Body of pancreas (tissue), 4 donors: Measurements from ENCODE around the gene EFNB1. TPM values are rescaled to one million over a fixed set of nuclear protein-coding genes. Genes with fewer than 3 reads are reported as not detected.

Experiments used
- ATAC-seq: fragments of 150-250 bp; one replicate; pipeline ENCODE4 v1.9.1; 2016
- DNase-seq, 4 donors: peaks; one replicate each; pipeline ENCODE4 v3.0.0-alpha.2; 2019
- H3K27ac ChIP-seq, 4 donors: fragments of 200-600 bp; sonication (generic); 1 replicate in 3 of 4; 2 replicates in 1 of 4; pipeline versions ENCODE4 v1.5.1 to v1.6.1; 2016 to 2019; ENCODE audit warnings: mild to moderate bottlenecking in 1 of 4, mixed read lengths in 1 of 4, moderate library complexity in 1 of 4
- H3K27me3 ChIP-seq, 2 donors: fragments of 200-600 bp; sonication (generic); one replicate each; pipeline ENCODE4 v1.6.0; 2016; ENCODE audit warnings: mild to moderate bottlenecking in 1 of 2
- H3K36me3 ChIP-seq, 2 donors: fragments of 200-600 bp; sonication (generic); replicated peaks in 1 of 2; 2 replicates each; pipeline ENCODE4 v1.5.1; 2016; ENCODE audit warnings: low read depth in 2 of 2; ENCODE audit not compliant: insufficient read depth in 1 of 2
- H3K4me1 ChIP-seq: fragments of 200-600 bp; sonication (generic); one replicate; pipeline ENCODE4 v1.6.0; 2016
- H3K4me3 ChIP-seq, 2 donors: fragments of 200-600 bp; sonication (generic); 1 replicate in 1 of 2; 2 replicates in 1 of 2; pipeline ENCODE4 v1.5.1; 2016 to 2019
- H3K9me3 ChIP-seq, 3 donors: fragments of 200-600 bp; sonication (generic); 1 replicate in 2 of 3; 2 replicates in 1 of 3; pipeline ENCODE4 v1.5.1; 2016
- POLR2A ChIP-seq, 3 donors: fragments of 450-650 bp; IDR thresholded peaks; one replicate each; pipeline ENCODE4 v1.6.1; 2016; ENCODE audit warnings: antibody characterized with exemption in 3 of 3, mild to moderate bottlenecking in 2 of 3
- WGBS, 2 donors: methylation state at CpG; one replicate each; pipeline ENCODE4 v1.1.5; 2017; 5-methylcytosine and 5-hydroxymethylcytosine counted together
- intact Hi-C: fragments of 100-400 bp; cut with DNase I; formaldehyde crosslinking; loops from one replicate; pipeline ENCODE4 v1.15.1; 2023
- total RNA-seq, 2 donors: library from RNA; depleted of rRNA; stranded (reverse); fragments of >200 nt; gene quantifications; one replicate each; pipeline ENCODE4 v1.1.0, GENCODE V29; 2016
- TF ChIP-seq, protein P1 (sequence below), 7 experiments: fragments of 450-650 bp in 4 of 7; fragments of 200-600 bp in 3 of 7; sonication (generic) in 3 of 7; IDR thresholded peaks; one replicate each; pipeline ENCODE4 v1.5.1; 2016 to 2019; ENCODE audit warnings: antibody characterized with exemption in 7 of 7

EFNB1 gene
- total RNA-seq, 2 donors from 2014 or later: 10.9 to 12.5 TPM

DNA sequence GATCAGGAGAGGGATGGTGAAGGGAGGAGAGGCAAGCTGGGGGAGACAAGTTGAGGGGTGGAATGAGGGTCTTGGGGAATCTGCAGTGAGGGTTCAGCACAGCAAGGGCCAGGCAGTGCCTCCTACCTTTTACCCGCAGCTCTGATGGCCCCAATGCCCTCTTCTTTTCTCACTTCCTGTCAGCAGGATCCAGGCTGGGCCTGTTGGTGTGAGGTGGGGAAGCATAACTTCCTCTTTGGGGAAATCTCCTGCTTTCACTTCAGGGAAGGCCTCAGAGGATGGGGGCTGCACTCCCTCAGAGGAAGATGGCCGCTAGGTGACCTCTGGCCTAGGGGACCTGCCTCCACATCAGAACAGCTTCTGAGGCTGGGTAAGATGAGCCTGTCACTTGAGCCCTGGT is 36.5 kb downstream of the EFNB1 start:
- intact Hi-C loops: no loop called here
- ATAC-seq: no peak
- WGBS, 2 donors: 83% methylated on average over 1 of the region's 2 CpGs

DNA sequence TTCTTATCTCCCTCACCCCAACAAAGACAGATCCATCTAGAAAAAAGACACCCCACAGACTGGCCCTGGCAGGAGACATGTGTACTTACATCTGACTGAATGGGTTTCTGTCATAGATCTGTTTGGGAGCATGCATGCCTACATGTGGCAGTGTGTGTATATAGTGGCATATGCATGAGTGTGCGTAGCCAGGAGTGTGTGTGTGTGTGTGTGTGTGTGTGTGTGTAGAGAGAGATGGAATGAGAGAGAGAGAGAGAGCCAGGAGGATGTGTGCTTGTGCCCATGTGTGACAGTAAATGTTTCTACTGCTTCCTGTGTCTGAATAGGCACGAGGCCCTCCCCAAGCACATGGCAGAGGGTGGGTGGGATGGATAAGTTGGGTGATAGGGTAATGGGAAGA is 37.1 kb downstream of the EFNB1 start:
- DNase-seq (no peak), ATAC-seq (no peak)
- WGBS, 2 donors: 100% methylated on average over 1 to 2 of the region's 2 CpGs
- H3K9me3 ChIP-seq: no peaks in the 10 kb centered on the region
- no peaks in the 10 kb centered on the region for H3K27me3 ChIP-seq
- H3K4me1 ChIP-seq: peaks cover 6% of the 10 kb centered on the region
- TF ChIP-seq POLR2A (IDR thresholded peaks at IDR 0.05): no peak
- TF ChIP-seq, protein P1, sequence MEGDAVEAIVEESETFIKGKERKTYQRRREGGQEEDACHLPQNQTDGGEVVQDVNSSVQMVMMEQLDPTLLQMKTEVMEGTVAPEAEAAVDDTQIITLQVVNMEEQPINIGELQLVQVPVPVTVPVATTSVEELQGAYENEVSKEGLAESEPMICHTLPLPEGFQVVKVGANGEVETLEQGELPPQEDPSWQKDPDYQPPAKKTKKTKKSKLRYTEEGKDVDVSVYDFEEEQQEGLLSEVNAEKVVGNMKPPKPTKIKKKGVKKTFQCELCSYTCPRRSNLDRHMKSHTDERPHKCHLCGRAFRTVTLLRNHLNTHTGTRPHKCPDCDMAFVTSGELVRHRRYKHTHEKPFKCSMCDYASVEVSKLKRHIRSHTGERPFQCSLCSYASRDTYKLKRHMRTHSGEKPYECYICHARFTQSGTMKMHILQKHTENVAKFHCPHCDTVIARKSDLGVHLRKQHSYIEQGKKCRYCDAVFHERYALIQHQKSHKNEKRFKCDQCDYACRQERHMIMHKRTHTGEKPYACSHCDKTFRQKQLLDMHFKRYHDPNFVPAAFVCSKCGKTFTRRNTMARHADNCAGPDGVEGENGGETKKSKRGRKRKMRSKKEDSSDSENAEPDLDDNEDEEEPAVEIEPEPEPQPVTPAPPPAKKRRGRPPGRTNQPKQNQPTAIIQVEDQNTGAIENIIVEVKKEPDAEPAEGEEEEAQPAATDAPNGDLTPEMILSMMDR (IDR thresholded peaks at IDR 0.05): no peak
- no peak overlapping the region for H3K4me3 ChIP-seq
- H3K36me3 ChIP-seq: no peaks in the 10 kb centered on the region
- H3K27ac ChIP-seq: no peak overlapping the region
- intact Hi-C loops: no loop called here

More for the DNA sequence above, 36.5 kb downstream of the EFNB1 start:
- DNase-seq: no peak
- no peaks in the 10 kb centered on the region for H3K27me3 ChIP-seq
- no peaks in the 10 kb centered on the region for H3K36me3 ChIP-seq
- H3K4me1 ChIP-seq: peaks cover 6% of the 10 kb centered on the region
- H3K4me3 ChIP-seq: no peak overlapping the region
- TF ChIP-seq, protein P1 (IDR thresholded peaks at IDR 0.05): no peak
- TF ChIP-seq POLR2A (IDR thresholded peaks at IDR 0.05): no peak
- H3K9me3 ChIP-seq: no peaks in the 10 kb centered on the region
- H3K27ac ChIP-seq: no peak overlapping the region

DNA sequence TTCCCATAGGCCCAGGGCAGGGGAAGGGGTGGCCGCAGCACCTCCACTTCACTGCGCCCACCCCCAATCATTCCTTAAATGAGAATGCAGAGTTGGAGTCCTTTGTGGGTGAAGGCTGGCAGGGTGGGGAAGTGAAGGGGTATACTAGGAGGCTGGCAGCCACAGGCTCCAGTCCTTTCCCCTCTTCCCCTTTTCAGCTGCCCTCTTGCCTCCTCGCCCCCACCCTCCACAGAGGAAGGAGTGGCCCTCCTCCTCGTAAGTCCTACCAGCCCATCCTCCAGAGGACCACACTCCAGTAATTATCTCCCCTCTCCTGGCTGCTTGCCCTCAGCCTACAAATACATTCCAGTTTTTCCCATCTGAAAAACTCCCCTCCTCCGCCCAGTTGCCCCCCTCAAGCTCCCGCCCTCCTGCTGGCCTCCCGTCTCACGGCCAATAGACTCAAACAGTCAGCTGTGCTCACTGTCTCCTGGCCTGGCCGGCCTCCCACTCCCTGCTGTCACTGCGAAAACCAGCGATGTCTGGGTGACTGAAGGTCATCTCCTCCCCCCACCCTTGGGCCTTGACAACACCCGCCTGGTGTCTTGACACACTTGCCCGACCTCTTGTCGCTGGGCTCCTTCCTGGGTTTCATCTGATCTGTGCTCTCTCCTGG is 38.8 kb downstream of the EFNB1 start:
- Histone ChIP-seq H3K36me3 (no peaks in the 10 kb centered on the region), H3K27ac (no peak overlapping the region), H3K4me3 (no peak overlapping the region), H3K4me1 (peaks cover 6% of the 10 kb centered on the region), H3K9me3 (no peaks in the 10 kb centered on the region), H3K27me3 (no peaks in the 10 kb centered on the region)
- DNase-seq (no peak), ATAC-seq (no peak)
- intact Hi-C loops: no loop called here
- 48 to 76% methylated on average over 7 to 8 of the region's 14 CpGs for WGBS, 2 donors
- TF ChIP-seq, protein P1 (IDR thresholded peaks at IDR 0.05): no peak
- TF ChIP-seq POLR2A (IDR thresholded peaks at IDR 0.05): no peak

DNA sequence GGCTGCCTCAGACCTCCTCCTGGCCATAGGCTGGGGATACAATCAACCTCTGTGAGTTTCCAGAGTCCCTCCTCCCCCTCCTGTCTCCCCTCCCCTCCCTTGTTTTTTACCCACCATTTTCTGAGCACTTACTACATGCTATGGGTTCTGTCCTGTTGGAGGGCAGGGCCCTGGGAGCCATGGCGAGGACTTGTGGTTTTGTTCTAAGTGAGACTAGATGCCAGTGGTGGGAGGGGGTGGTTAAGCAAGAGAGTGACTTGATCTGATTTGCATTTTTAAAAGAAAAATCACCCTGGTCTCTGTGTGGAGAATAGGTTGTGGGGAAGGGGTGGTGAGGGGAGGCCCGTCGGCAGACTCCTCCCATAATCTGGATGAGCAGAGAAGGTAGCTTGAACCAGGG is 39.5 kb downstream of the EFNB1 start:
- no peak for DNase-seq
- 71 to 96% methylated on average over 1 to 3 of the region's 3 CpGs for WGBS, 2 donors
- H3K9me3 ChIP-seq: no peaks in the 10 kb centered on the region
- no peaks in the 10 kb centered on the region for H3K36me3 ChIP-seq
- intact Hi-C loops: no loop called here
- H3K27me3 ChIP-seq: no peaks in the 10 kb centered on the region
- TF ChIP-seq, protein P1 (IDR thresholded peaks at IDR 0.05): no peak
- no peak for TF ChIP-seq POLR2A (IDR thresholded peaks at IDR 0.05)
- no peak overlapping the region for H3K4me3 ChIP-seq
- no peak for ATAC-seq
- H3K27ac ChIP-seq: no peak overlapping the region
- H3K4me1 ChIP-seq: peaks cover 6% of the 10 kb centered on the region
